IPS-18a (cell line): ENCODE results near the gene MAJIN.
"Not testable (repeated sequence)": the region's sequence is repeated elsewhere in the genome, so short reads cannot be mapped to it uniquely, and the experiment has no call there.

Experiments used
- H3K27ac ChIP-seq: one replicate; pipeline ENCODE4 v1.5.1; 2013; ENCODE audit warnings: low read length
- H3K27me3 ChIP-seq: one replicate; pipeline ENCODE4 v1.6.1; 2013; ENCODE audit warnings: mild to moderate bottlenecking, low read length; ENCODE audit not compliant: control insufficient read depth, insufficient read depth
- H3K36me3 ChIP-seq: one replicate; pipeline ENCODE4 v1.6.1; 2013; ENCODE audit warnings: low read depth, low read length; ENCODE audit not compliant: control insufficient read depth
- H3K4me1 ChIP-seq: one replicate; pipeline ENCODE4 v1.6.1; 2013; ENCODE audit warnings: low read depth, low read length; ENCODE audit not compliant: control insufficient read depth
- H3K4me3 ChIP-seq: one replicate; pipeline ENCODE4 v1.5.1; 2013; ENCODE audit warnings: low read length
- H3K9ac ChIP-seq: one replicate; pipeline ENCODE4 v1.6.1; 2013; ENCODE audit warnings: mild to moderate bottlenecking, low read length, moderate library complexity
- H3K9me3 ChIP-seq: one replicate; pipeline ENCODE4 v1.6.1; 2013; ENCODE audit warnings: low read depth, low read length; ENCODE audit not compliant: control insufficient read depth

MAJIN gene

DNA sequence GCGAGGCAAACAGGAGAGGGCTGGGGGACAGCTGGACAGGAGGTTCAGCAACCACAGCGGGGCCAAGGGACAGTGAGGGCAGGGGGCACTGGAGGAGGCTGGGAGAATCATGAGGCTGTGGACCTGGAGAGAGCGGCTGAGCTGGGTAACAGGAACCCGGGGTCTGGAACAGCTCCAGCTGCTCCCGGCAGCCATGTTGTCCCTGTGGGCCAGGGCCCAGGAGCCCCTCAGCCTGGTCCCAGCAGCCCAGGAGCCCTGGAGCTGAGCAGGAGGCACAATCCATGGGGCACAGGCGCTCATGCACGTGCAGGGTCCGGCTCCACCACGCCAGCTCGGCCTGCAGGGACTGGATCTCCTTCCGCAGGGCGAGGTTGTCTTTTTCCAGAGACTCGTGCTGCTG is 17.5 kb upstream of the MAJIN start:
- H3K4me3 ChIP-seq, result no peak overlapping the region
- H3K27me3 ChIP-seq, result no peaks in the 10 kb centered on the region
- no peak overlapping the region for H3K9ac ChIP-seq
- no peaks in the 10 kb centered on the region for H3K9me3 ChIP-seq
- no peaks in the 10 kb centered on the region for H3K36me3 ChIP-seq
- no peak overlapping the region for H3K27ac ChIP-seq
- no peaks in the 10 kb centered on the region for H3K4me1 ChIP-seq

DNA sequence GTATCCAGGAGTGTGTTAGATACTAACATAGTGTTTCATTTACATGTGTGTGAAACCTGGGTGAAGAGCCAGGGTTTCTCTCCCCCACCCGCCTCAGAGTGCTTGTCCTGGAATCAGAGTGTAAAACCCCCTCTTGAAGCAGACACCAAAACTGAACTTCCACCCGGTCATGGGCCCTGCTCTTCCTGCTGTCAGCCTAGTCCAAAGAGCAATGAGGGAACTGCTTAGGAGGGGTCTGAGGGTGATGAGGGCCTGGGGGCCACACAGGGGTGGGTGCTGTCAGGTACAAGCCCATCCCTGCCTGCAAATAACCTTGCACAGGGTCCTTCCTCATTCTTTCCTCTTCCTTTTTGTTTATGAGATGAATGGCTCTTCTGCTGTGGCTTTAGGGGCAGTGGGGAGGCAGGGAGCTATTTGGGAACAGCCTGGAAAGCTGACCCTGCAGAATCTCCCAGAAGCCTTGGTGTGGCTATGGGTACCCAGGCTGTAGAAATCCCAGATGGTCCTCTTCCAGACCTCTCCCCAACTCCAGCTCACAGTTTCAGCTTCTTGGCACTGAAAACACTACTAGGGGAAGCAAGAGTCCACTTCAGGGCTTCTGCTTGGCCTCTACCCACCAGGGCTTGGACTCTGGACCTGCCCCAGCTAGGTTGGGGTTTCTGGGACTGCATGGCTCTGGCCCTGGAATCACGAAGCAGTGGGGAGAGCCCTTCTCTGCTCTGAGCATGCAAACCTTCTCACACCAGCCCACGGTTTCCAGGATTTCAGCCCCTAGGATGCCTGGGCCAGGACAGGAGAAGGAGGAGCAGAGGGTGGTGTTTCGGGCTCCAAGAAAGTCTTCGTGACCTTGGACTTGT is 16.3 kb upstream of the MAJIN start:
- no peak overlapping the region for H3K27ac ChIP-seq

GRCh38 chr11:64983339-64983738 is 11.4 kb upstream of the MAJIN start:
- not testable (repeated sequence) for H3K27ac ChIP-seq, H3K4me1 ChIP-seq, H3K4me3 ChIP-seq, H3K9ac ChIP-seq, H3K27me3 ChIP-seq, H3K9me3 ChIP-seq, H3K36me3 ChIP-seq

More for the DNA sequence above, 16.3 kb upstream of the MAJIN start:
- H3K4me1 ChIP-seq, result no peaks in the 10 kb centered on the region
- H3K4me3 ChIP-seq, result no peak overlapping the region
- no peaks in the 10 kb centered on the region for H3K36me3 ChIP-seq
- H3K27me3 ChIP-seq, result no peaks in the 10 kb centered on the region
- no peak overlapping the region for H3K9ac ChIP-seq
- H3K9me3 ChIP-seq, result no peaks in the 10 kb centered on the region

DNA sequence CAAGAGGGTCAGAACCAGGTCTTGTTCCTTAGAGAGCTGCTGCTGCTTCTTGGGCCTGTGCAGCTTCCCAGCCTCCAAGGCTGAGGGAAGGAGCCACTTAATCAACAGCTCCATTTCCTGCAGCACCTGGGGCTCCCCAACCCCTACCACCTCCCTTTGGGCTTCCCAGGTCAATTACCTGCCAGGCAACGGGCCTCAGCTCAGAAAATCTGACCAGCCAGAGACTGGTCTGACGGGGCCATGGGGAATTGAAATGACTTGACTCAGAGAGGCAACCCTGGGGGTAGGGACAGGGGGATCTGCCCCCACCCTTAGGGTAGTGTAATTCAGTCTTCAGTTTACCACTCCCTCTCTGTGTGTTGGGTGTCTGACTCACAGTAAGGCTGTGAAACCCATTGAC is 4.7 kb upstream of the MAJIN start:
- no peaks in the 10 kb centered on the region for H3K9me3 ChIP-seq
- no peaks in the 10 kb centered on the region for H3K36me3 ChIP-seq
- H3K4me1 ChIP-seq, result no peaks in the 10 kb centered on the region
- no peak overlapping the region for H3K27ac ChIP-seq
- no peaks in the 10 kb centered on the region for H3K27me3 ChIP-seq
- no peak overlapping the region for H3K4me3 ChIP-seq
- H3K9ac ChIP-seq, result no peak overlapping the region

GRCh38 chr11:64974124-64974523 is 2.2 kb upstream of the MAJIN start:
- no peak overlapping the region for H3K4me3 ChIP-seq
- H3K36me3 ChIP-seq, result no peaks in the 10 kb centered on the region
- no peak overlapping the region for H3K27ac ChIP-seq
- H3K27me3 ChIP-seq, result no peaks in the 10 kb centered on the region
- H3K9me3 ChIP-seq, result no peaks in the 10 kb centered on the region
- no peaks in the 10 kb centered on the region for H3K4me1 ChIP-seq
- H3K9ac ChIP-seq, result no peak overlapping the region

- H3K9me3 ChIP-seq, result no peaks in the 10 kb centered on the region
- no peak overlapping the region for H3K27ac ChIP-seq
- H3K36me3 ChIP-seq, result no peaks in the 10 kb centered on the region
- H3K27me3 ChIP-seq, result no peaks in the 10 kb centered on the region
- H3K4me1 ChIP-seq, result no peaks in the 10 kb centered on the region
- no peak overlapping the region for H3K9ac ChIP-seq
- no peak overlapping the region for H3K4me3 ChIP-seq
Observed at GRCh38 chr11:64970731-64971151, 1.2 kb downstream of the MAJIN start.

DNA sequence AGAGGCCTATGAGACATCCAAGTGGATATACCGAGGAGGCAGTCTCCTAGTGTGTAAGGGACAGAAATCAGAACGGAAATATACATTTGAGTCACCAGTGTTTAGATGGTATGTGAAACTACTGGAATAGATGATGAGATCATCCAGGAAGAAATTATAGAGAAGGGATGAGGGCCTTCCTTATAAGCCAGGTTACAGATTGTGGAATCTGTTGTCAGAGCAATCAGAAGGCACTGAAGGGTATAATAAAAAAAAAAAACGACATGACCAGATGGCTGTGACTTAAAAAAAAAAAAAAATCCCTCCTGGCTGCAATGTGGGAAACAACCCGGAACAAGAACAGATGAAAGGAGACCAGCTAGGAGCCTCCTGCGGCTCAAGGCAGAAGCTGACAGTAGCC is 2.7 kb downstream of the MAJIN start:
- H3K4me1 ChIP-seq, result no peaks in the 10 kb centered on the region
- H3K9ac ChIP-seq, result no peak overlapping the region
- no peak overlapping the region for H3K27ac ChIP-seq

DNA sequence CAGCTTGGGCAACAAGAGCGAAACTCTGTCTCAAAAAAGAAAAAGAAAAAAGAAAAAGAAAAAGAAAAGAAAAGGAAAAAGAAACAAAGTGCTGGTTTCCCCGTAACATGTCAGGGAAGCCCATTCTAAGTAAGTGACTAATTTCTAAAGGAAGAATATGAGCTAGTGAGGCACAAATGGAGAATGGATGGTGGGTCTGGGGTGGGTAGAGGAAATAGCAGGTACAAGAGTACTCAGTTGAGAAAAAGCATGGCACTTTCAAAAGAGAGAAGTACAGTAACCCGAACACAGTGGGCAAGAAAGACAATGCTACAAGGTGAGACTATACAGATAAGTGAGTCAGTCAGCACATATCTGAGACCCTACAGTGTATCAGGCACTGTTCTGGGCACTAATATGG is 4.5 kb downstream of the MAJIN start:
- H3K27me3 ChIP-seq, result no peaks in the 10 kb centered on the region
- no peak overlapping the region for H3K4me3 ChIP-seq
- no peaks in the 10 kb centered on the region for H3K4me1 ChIP-seq
- H3K9ac ChIP-seq, result no peak overlapping the region
- no peak overlapping the region for H3K27ac ChIP-seq
- no peaks in the 10 kb centered on the region for H3K36me3 ChIP-seq
- H3K9me3 ChIP-seq, result no peaks in the 10 kb centered on the region

More for the DNA sequence above, 2.7 kb downstream of the MAJIN start:
- no peaks in the 10 kb centered on the region for H3K9me3 ChIP-seq
- no peaks in the 10 kb centered on the region for H3K36me3 ChIP-seq
- H3K27me3 ChIP-seq, result no peaks in the 10 kb centered on the region
- no peak overlapping the region for H3K4me3 ChIP-seq

DNA sequence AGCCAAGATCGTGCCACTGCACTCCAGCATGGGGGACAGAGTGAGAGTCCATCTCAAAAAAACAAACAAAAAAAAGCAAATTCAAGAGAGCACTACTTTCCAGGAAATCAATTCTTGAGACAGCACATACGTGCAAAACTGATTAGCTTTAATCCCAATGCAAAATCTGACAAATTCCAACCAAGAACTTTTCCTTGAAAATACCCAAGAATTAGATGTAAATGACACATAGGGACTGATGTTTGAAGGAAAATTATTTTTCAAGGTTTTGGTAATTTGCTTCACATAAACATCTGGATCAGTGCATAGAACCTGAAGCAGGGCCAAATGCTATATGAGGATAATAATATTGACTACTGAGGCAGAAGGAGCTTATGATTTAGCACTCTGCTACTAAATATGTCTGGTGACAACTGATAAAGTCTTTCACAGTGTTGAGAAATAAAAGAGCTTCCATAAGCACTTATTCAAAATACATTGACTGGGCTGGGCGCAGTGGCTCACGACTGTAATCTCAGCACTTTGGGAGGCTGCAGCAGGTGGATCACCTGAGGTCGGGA is 8.8 kb downstream of the MAJIN start:
- H3K9ac ChIP-seq, result no peak overlapping the region

GRCh38 chr11:64960719-64961118 is 11.2 kb downstream of the MAJIN start:
- Histone ChIP-seq H3K9ac (no peak overlapping the region), H3K4me3 (no peak overlapping the region), H3K27ac (no peak overlapping the region), H3K9me3 (no peaks in the 10 kb centered on the region), H3K4me1 (no peaks in the 10 kb centered on the region), H3K27me3 (no peaks in the 10 kb centered on the region), H3K36me3 (no peaks in the 10 kb centered on the region)

More for the DNA sequence above, 8.8 kb downstream of the MAJIN start:
- Histone ChIP-seq H3K27ac (no peak overlapping the region), H3K4me1 (no peaks in the 10 kb centered on the region), H3K27me3 (no peaks in the 10 kb centered on the region), H3K9me3 (no peaks in the 10 kb centered on the region), H3K4me3 (no peak overlapping the region), H3K36me3 (no peaks in the 10 kb centered on the region)

- no peaks in the 10 kb centered on the region for H3K27me3 ChIP-seq
Observed at GRCh38 chr11:64959498-64959897, 12.4 kb downstream of the MAJIN start.

DNA sequence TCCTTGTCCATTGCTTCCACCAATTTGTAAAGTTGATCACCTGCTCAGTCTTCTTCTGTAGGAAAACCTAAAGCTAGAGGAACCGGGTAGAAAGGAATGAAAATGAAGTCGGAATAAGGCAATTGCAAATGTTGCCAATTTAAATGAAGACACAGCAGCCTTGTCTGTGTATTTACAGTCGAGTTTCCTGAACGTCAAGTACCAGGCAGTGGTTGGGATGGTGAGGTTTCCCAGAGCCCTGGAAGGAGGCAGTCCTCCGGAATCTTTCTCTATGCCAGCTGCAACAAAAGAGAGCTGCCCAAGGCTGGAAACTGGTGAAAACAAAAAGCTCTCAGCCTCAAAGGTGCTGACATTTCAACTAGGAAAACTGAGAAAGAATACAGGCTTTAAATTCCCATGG is 17.7 kb downstream of the MAJIN start:
- H3K4me3 ChIP-seq, result no peak overlapping the region
- H3K27me3 ChIP-seq, result no peaks in the 10 kb centered on the region
- no peaks in the 10 kb centered on the region for H3K9me3 ChIP-seq
- no peaks in the 10 kb centered on the region for H3K4me1 ChIP-seq
- H3K36me3 ChIP-seq, result no peaks in the 10 kb centered on the region
- no peak overlapping the region for H3K27ac ChIP-seq
- H3K9ac ChIP-seq, result no peak overlapping the region

More at GRCh38 chr11:64959498-64959897, 12.4 kb downstream of the MAJIN start:
- Histone ChIP-seq H3K27ac (no peak overlapping the region), H3K36me3 (no peaks in the 10 kb centered on the region), H3K9ac (no peak overlapping the region), H3K4me1 (no peaks in the 10 kb centered on the region), H3K9me3 (no peaks in the 10 kb centered on the region), H3K4me3 (no peak overlapping the region)
